ENCODE results near the gene DGKH. TPM values are rescaled to one million over a fixed set of nuclear protein-coding genes. Genes with fewer than 3 reads are reported as not detected.

DGKH gene
- total and polyA plus RNA-seq, 10 of the 15 experiments (the other 5 are each of a cell fraction or from before 2014, with no cell fraction given), result 1.3 to 15.2 (median 7.3) TPM

- H3K9ac ChIP-seq (ENCODE audit: control insufficient read depth, insufficient read depth, low read length), result peak overlapping the region; percentile 17; the same call in 1 of the 2 replicates
Measured at GRCh38 chr13:42279080-42279479, 230.6 kb downstream of the DGKH start.

More at GRCh38 chr13:42279080-42279479, 230.6 kb downstream of the DGKH start:
- Histone ChIP-seq H3K4me1 (ENCODE audit: control insufficient read depth, insufficient read depth, low read length) (peaks cover 26% of the 10 kb centered on the region), H3K36me3 (ENCODE audit: control insufficient read depth in 2 of 2, insufficient read depth in 2 of 2, low read length in 1 of 2) (peaks cover 0 to 6% of the 10 kb centered on the region in 2 experiments; a peak in 3 of 4 replicates), H3K27ac (ENCODE audit: control insufficient read depth, insufficient read depth) (peak overlapping the region; percentile 54), H4K20me1 (ENCODE audit: control insufficient read depth, insufficient read depth) (no peaks in the 10 kb centered on the region), H3K4me3 (peak overlapping the region; percentile 46; the same call in 1 of the 2 replicates), H3K79me2 (ENCODE audit: control insufficient read depth, insufficient read depth, low read length) (peaks cover 100% of the 10 kb centered on the region), H2AFZ (ENCODE audit: control insufficient read depth, low read depth, low read length) (no peak overlapping the region), H3K9me3 (replicated peaks; ENCODE audit: control insufficient read depth, insufficient read depth, low read length) (no peaks in the 10 kb centered on the region; the same call in 2 of the 3 replicates), H3K27me3 (replicated peaks in 1 of 2; ENCODE audit: control insufficient read depth in 2 of 2, insufficient read depth in 2 of 2, low read length in 1 of 2) (no peaks in the 10 kb centered on the region), H3K4me2 (ENCODE audit: control insufficient read depth, insufficient read depth) (peak overlapping the region; percentile 62)
- in situ Hi-C loops (cut with MboI) (no loop called here), intact Hi-C loops (cut with micrococcal nuclease; ENCODE audit: unreplicated experiment) (loop anchor here (5.0 to 10.0 kb wide), 4 partner anchors 234 to 1294 kb away; partner anchors contain the start of gene DGKH)
- FAIRE-seq (no peak), DNase-seq (ENCODE audit: low read depth, low spot score) (no peak), ATAC-seq (peak; percentile 6; the same call in 1 of the 3 replicates)
- RAD21 ChIA-PET (ENCODE audit: unreplicated experiment), result interaction anchor here (2.0 kb wide), 1 partner anchor 8 kb away, joined by 8 read pairs; no protein-coding TSS in a partner anchor
- CTCF ChIA-PET, result no interaction called here
- SMC1A ChIA-PET (ENCODE audit: uncharacterized antibody, unreplicated experiment), result no interaction called here
- POLR2A ChIA-PET, result interaction anchor here (0.7 to 1.3 kb wide), 3 partner anchors 8 to 1844 kb away, joined by 3 to 4 read pairs (median 3); no protein-coding TSS in a partner anchor
- no TSS peak for BruUV-seq (replicated peaks)
- 0% methylated on average over 6 of the region's 6 CpGs for WGBS (ENCODE audit: insufficient coverage, insufficient replicate concordance, low lambda C conversion rate, missing lambda C conversion rate)
- no peak for TF ChIP-seq EED (IDR thresholded peaks at IDR 0.05; ENCODE audit: low read depth)
- peak; percentile 24; the same call in 1 of the 2 replicates for TF ChIP-seq SPI1 (IDR thresholded peaks at IDR 0.05; ENCODE audit: borderline replicate concordance, insufficient read depth, low read depth, low read length)
- TF ChIP-seq ATF7 (IDR thresholded peaks at IDR 0.05; ENCODE audit: low read depth), result peak; percentile 39; the same call in 1 of the 2 replicates
- TF ChIP-seq FOXK2 (IDR thresholded peaks at IDR 0.05), result no peak
- no peak for TF ChIP-seq NFIC (IDR thresholded peaks at IDR 0.05; ENCODE audit: low read depth, low read length)
- TF ChIP-seq EGR1 (IDR thresholded peaks at IDR 0.05; ENCODE audit: borderline replicate concordance in 1 of 2, low read depth in 2 of 2, low read length in 2 of 2), result peak in 1 of 2 experiments; percentile 52; a peak in 1 of 3 replicates
- peak; percentile 41; the same call in 1 of the 2 replicates for TF ChIP-seq ZNF384 (IDR thresholded peaks at IDR 0.05; ENCODE audit: borderline replicate concordance, low read depth, low read length)
- TF ChIP-seq RUNX3 (IDR thresholded peaks at IDR 0.05; ENCODE audit: low read length), result peak; percentile 31; the same call in 1 of the 2 replicates
- peak; percentile 98 for TF ChIP-seq BHLHE40 (IDR thresholded peaks at IDR 0.05; ENCODE audit: borderline replicate concordance in 1 of 2, low read depth in 2 of 2, low read length in 1 of 2)
- TF ChIP-seq KAT2A (conservative IDR thresholded peaks at IDR 0.05; ENCODE audit: control insufficient read depth, low read depth, low read length), result no peak
- TF ChIP-seq MLLT1 (IDR thresholded peaks at IDR 0.05), result peak; percentile 44; the same call in 1 of the 2 replicates
- TF ChIP-seq KDM1A (IDR thresholded peaks at IDR 0.05; ENCODE audit: borderline replicate concordance), result no peak
- TF ChIP-seq NBN (IDR thresholded peaks at IDR 0.05), result peak; percentile 80; the same call in 1 of the 2 replicates
- TF ChIP-seq DPF2 (IDR thresholded peaks at IDR 0.05), result no peak
- peak in 1 of 2 experiments; percentile 38; a peak in 2 of 4 replicates for TF ChIP-seq IKZF2 (IDR thresholded peaks at IDR 0.05)
